ENCODE measurements around the gene GALNT18. TPM values are rescaled to one million over a fixed set of nuclear protein-coding genes. Genes with fewer than 3 reads are reported as not detected.

GALNT18 gene
- total and polyA plus RNA-seq, 2 of the 4 experiments (the other 2 are of a cell fraction) = 9.5 to 11.3 TPM

DNA sequence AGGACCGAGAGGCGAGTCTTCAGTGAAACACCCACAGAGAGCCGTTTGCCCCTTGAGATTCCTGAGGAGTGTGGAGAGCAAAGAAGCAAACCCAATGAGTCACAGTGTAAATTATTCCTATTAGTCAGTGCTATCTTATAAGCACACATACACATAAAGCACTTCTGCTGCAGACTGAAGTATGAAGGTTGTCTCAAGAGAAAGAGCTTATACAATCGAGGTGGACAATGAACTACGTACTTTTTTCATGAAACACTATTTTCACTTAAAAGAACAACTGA, 37.3 kb downstream of the GALNT18 start:
- no peaks in the 10 kb centered on the region for H3K36me3 ChIP-seq (ENCODE audit: control insufficient read depth, insufficient read depth, low read length)
- no peak overlapping the region for H3K4me3 ChIP-seq (ENCODE audit: insufficient read depth, low read depth, low read length)

More for the DNA sequence above, 37.3 kb downstream of the GALNT18 start:
- Histone ChIP-seq H3K14ac (replicated peaks; ENCODE audit: low read depth, low read length) (no peak overlapping the region), H3K9me1 (ENCODE audit: insufficient read depth, low read length) (0 out of 2 replicates have a peak, but pooled peaks cover 3% of the 10 kb centered on the region), H3K27me3 (ENCODE audit: control insufficient read depth, insufficient read depth, low read length) (peaks cover 5% of the 10 kb centered on the region; the same call in 1 of the 2 replicates), H2BK120ac (ENCODE audit: low read depth, low read length) (no peak overlapping the region), H4K91ac (ENCODE audit: insufficient read depth, low read depth, low read length) (no peak overlapping the region), H3K18ac (ENCODE audit: low read depth, low read length) (no peak overlapping the region), H2BK20ac (ENCODE audit: low read depth, low read length) (no peak overlapping the region), H2AK5ac (ENCODE audit: low read depth, low read length) (no peak overlapping the region), H3K4me2 (ENCODE audit: low read depth, low read length) (peak overlapping the region; percentile 18; the same call in 1 of the 2 replicates), H2BK15ac (ENCODE audit: low read depth, low read length) (no peak overlapping the region), H2BK5ac (ENCODE audit: low read depth, low read length, poor library complexity, severe bottlenecking) (peak overlapping the region; percentile 78), H3K23ac (ENCODE audit: low read depth, low read length) (no peak overlapping the region), H4K8ac (ENCODE audit: low read depth in 2 of 2, low read length in 2 of 2) (no peak overlapping the region), H4K5ac (ENCODE audit: low read depth, low read length) (no peak overlapping the region), H2AFZ (replicated peaks; ENCODE audit: low read length, poor library complexity) (no peak overlapping the region), H2AK9ac (replicated peaks; ENCODE audit: low read depth, low read length, poor library complexity) (no peak overlapping the region), H3K4me1 (ENCODE audit: control insufficient read depth, insufficient read depth, low read length) (peaks cover 4% of the 10 kb centered on the region), H3K4ac (ENCODE audit: low read depth, low read length) (no peak overlapping the region), H3K27ac (ENCODE audit: insufficient read depth, low read length) (no peak overlapping the region), H3K9ac (ENCODE audit: low read depth, low read length) (no peak overlapping the region), H3K56ac (ENCODE audit: extremely low read depth, insufficient read depth, low read length) (no peak overlapping the region), H3K9me3 (ENCODE audit: control insufficient read depth, insufficient read depth, low read length) (no peaks in the 10 kb centered on the region), H3K79me1 (ENCODE audit: low read depth in 1 of 2, low read length in 2 of 2) (0 out of 4 replicates have a peak, but pooled peaks cover 0 to 2% of the 10 kb centered on the region in 2 experiments), H4K20me1 (ENCODE audit: insufficient read depth, low read length) (no peaks in the 10 kb centered on the region)
- no TSS peak for BruUV-seq (replicated peaks)
- intact Hi-C loops (cut with micrococcal nuclease) (no loop called here), dilution Hi-C loops (cut with HindIII; ENCODE audit: low sequenced_read_pairs, unreplicated experiment) (no loop called here), in situ Hi-C loops (cut with MboI; ENCODE audit: low sequenced_read_pairs) (no loop called here)
- CTCF ChIA-PET = no interaction called here
- peak; percentile 97 for DNase-seq
- TF ChIP-seq POLR2A (IDR thresholded peaks at IDR 0.05; ENCODE audit: low read depth, low read length) (peak; percentile 57), RCOR1 (IDR thresholded peaks at IDR 0.05; ENCODE audit: insufficient replicate concordance, low read length) (peak; percentile 51), FOS (IDR thresholded peaks at IDR 0.05; ENCODE audit: low read depth, low read length) (peak; percentile 92), MAZ (IDR thresholded peaks at IDR 0.05; ENCODE audit: borderline replicate concordance, low read depth, low read length) (peak; percentile 83), BHLHE40 (IDR thresholded peaks at IDR 0.05; ENCODE audit: low read depth, low read length) (0 out of 2 replicates have a peak, but pooled peaks have one; percentile 25)
- TF ChIP-seq, protein P1, sequence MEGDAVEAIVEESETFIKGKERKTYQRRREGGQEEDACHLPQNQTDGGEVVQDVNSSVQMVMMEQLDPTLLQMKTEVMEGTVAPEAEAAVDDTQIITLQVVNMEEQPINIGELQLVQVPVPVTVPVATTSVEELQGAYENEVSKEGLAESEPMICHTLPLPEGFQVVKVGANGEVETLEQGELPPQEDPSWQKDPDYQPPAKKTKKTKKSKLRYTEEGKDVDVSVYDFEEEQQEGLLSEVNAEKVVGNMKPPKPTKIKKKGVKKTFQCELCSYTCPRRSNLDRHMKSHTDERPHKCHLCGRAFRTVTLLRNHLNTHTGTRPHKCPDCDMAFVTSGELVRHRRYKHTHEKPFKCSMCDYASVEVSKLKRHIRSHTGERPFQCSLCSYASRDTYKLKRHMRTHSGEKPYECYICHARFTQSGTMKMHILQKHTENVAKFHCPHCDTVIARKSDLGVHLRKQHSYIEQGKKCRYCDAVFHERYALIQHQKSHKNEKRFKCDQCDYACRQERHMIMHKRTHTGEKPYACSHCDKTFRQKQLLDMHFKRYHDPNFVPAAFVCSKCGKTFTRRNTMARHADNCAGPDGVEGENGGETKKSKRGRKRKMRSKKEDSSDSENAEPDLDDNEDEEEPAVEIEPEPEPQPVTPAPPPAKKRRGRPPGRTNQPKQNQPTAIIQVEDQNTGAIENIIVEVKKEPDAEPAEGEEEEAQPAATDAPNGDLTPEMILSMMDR (conservative IDR thresholded peaks at IDR 0.05; ENCODE audit: low read depth, low read length) = no peak
- whole genome bisulfite sequencing, 2 experiments (ENCODE audit: extremely low coverage in 2 of 2, insufficient read length in 1 of 2) = no CpG with 5 or more reads among the region's 5 CpGs
- peak; percentile 89 for ATAC-seq (ENCODE audit: low read depth)
- POLR2A ChIA-PET (ENCODE audit: unreplicated experiment) = interaction anchor here (0.6 kb wide), 1 partner anchor 479 kb away, joined by 4 read pairs; no protein-coding TSS in a partner anchor

All from IMR-90 (cell line).